Body of pancreas (tissue), 4 donors: ENCODE data around the gene ECEL1. TPM values are rescaled to one million over a fixed set of nuclear protein-coding genes. Genes with fewer than 3 reads are reported as not detected.
"Not testable (repeated sequence)": the region's sequence is repeated elsewhere in the genome, so short reads cannot be mapped to it uniquely, and the experiment has no call there.

Source experiments
- ATAC-seq: fragments of 150-250 bp; one replicate; pipeline ENCODE4 v1.9.1; 2016
- DNase-seq, 4 donors: peaks; one replicate each; pipeline ENCODE4 v3.0.0-alpha.2; 2019
- H3K27ac ChIP-seq, 4 donors: fragments of 200-600 bp; sonication (generic); 1 replicate in 3 of 4; 2 replicates in 1 of 4; pipeline versions ENCODE4 v1.5.1 to v1.6.1; 2016 to 2019; ENCODE audit warnings: mild to moderate bottlenecking in 1 of 4, mixed read lengths in 1 of 4, moderate library complexity in 1 of 4
- H3K27me3 ChIP-seq, 2 donors: fragments of 200-600 bp; sonication (generic); one replicate each; pipeline ENCODE4 v1.6.0; 2016; ENCODE audit warnings: mild to moderate bottlenecking in 1 of 2
- H3K36me3 ChIP-seq, 2 donors: fragments of 200-600 bp; sonication (generic); replicated peaks in 1 of 2; 2 replicates each; pipeline ENCODE4 v1.5.1; 2016; ENCODE audit warnings: low read depth in 2 of 2; ENCODE audit not compliant: insufficient read depth in 1 of 2
- H3K4me1 ChIP-seq: fragments of 200-600 bp; sonication (generic); one replicate; pipeline ENCODE4 v1.6.0; 2016
- H3K4me3 ChIP-seq, 2 donors: fragments of 200-600 bp; sonication (generic); 1 replicate in 1 of 2; 2 replicates in 1 of 2; pipeline ENCODE4 v1.5.1; 2016 to 2019
- H3K9me3 ChIP-seq, 3 donors: fragments of 200-600 bp; sonication (generic); 1 replicate in 2 of 3; 2 replicates in 1 of 3; pipeline ENCODE4 v1.5.1; 2016
- CTCF ChIP-seq, 7 experiments: fragments of 450-650 bp in 4 of 7; fragments of 200-600 bp in 3 of 7; sonication (generic) in 3 of 7; IDR thresholded peaks; one replicate each; pipeline ENCODE4 v1.5.1; 2016 to 2019; ENCODE audit warnings: antibody characterized with exemption in 7 of 7
- POLR2A ChIP-seq, 3 donors: fragments of 450-650 bp; IDR thresholded peaks; one replicate each; pipeline ENCODE4 v1.6.1; 2016; ENCODE audit warnings: antibody characterized with exemption in 3 of 3, mild to moderate bottlenecking in 2 of 3
- WGBS, 2 donors: methylation state at CpG; one replicate each; pipeline ENCODE4 v1.1.5; 2017; 5-methylcytosine and 5-hydroxymethylcytosine counted together
- intact Hi-C: fragments of 100-400 bp; cut with DNase I; formaldehyde crosslinking; loops from one replicate; pipeline ENCODE4 v1.15.1; 2023
- total RNA-seq, 2 donors: library from RNA; depleted of rRNA; stranded (reverse); fragments of >200 nt; gene quantifications; one replicate each; pipeline ENCODE4 v1.1.0, GENCODE V29; 2016

The ECEL1 gene
- total RNA-seq, 2 donors from 2014 or later = 0.26 TPM; not detected in 1

DNA sequence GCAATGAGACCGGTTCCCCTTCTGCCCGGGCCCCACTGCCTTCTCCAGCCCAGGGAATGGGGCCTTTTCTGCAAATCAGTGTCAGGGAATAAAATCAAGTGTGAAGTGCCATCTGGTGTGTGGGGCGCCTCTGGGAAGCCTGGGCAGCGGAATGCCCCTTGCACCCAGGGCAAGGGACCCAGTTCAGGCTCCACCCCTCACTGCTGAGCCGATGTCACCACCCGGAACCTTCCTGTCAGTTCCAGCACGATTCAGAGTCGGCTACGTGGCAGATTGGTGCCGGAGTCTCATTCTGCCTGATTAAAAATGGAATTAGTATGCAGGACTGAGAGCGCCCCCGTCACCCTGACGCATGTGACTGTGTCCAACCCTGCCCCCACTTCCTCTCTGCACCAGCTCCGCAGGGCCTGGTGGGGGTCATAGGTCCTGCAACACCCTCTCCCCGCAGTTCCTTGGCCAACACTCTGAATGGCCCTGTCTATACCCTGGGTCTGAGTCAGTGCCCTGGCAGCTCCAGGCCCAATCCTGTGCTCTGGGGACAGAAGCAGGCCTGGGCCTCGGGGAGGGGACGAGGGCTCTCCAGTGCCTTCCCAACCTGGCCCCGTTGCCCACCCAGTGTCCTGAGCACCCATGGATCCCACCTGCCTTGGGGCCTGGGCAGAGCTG, 39.9 kb downstream of the ECEL1 start:
- no peak overlapping the region for H3K27ac ChIP-seq
- no peak for TF ChIP-seq POLR2A (IDR thresholded peaks at IDR 0.05)
- TF ChIP-seq CTCF (IDR thresholded peaks at IDR 0.05) = no peak
- intact Hi-C loops = loop anchor here (5.0 to 10.0 kb wide), 2 partner anchors 75 to 543 kb away; partner anchors contain the start of gene PRSS56
- H3K4me1 ChIP-seq = peaks cover 4% of the 10 kb centered on the region
- no peak overlapping the region for H3K4me3 ChIP-seq
- H3K9me3 ChIP-seq = no peaks in the 10 kb centered on the region
- H3K36me3 ChIP-seq = no peaks in the 10 kb centered on the region
- 67 to 85% methylated on average over 7 to 18 of the region's 18 CpGs for WGBS, 2 donors
- ATAC-seq = no peak
- no peaks in the 10 kb centered on the region for H3K27me3 ChIP-seq
- no peak for DNase-seq

DNA sequence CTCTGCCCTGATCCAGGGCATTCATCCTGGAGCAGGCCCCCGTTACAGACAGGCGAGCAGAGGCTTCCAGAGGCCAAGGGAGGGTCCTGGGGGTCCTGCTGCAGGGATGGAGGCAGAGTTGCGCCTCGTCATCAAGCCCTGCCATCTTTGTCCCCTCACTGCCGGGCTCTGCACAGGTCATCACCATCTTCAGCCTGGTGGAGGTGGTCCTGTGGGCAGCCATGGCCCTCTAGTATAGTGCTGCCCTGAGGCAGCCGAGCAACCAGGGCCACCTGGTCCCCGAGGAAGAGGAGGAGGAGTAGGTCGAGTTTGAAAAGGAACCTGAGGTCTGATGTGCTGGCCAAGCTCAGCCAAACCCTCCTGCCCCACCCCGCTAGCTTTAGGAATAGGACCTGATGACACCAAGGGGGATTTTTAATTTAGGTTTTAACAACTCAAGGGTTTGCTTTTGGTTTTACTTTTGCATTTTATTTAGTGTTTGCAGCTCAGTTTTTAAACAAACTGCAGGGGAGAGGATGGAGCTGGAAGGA, 40.5 kb downstream of the ECEL1 start:
- DNase-seq (no peak), ATAC-seq (no peak)
- WGBS, 2 donors = 65 to 73% methylated on average over 4 to 9 of the region's 9 CpGs
- TF ChIP-seq POLR2A (IDR thresholded peaks at IDR 0.05) (no peak), CTCF (IDR thresholded peaks at IDR 0.05) (no peak)
- H3K4me1 ChIP-seq = peaks cover 4% of the 10 kb centered on the region
- no peaks in the 10 kb centered on the region for H3K36me3 ChIP-seq
- no peak overlapping the region for H3K27ac ChIP-seq
- no peaks in the 10 kb centered on the region for H3K27me3 ChIP-seq
- intact Hi-C loops = loop anchor here (5.0 to 10.0 kb wide), 2 partner anchors 75 to 542 kb away; partner anchors contain the start of gene PRSS56
- H3K9me3 ChIP-seq = no peaks in the 10 kb centered on the region
- H3K4me3 ChIP-seq = no peak overlapping the region

- not testable (repeated sequence) for H3K27me3 ChIP-seq, H3K9me3 ChIP-seq, H3K4me1 ChIP-seq, ATAC-seq, H3K4me3 ChIP-seq, H3K36me3 ChIP-seq, DNase-seq, H3K27ac ChIP-seq
- intact Hi-C loops = loop anchor here (5.0 to 10.0 kb wide), 2 partner anchors 76 to 542 kb away; partner anchors contain the start of gene PRSS56
- 32 to 50% methylated on average over 2 to 3 of the region's 9 CpGs for WGBS, 2 donors
- TF ChIP-seq CTCF (IDR thresholded peaks at IDR 0.05) = peak in 3 of 7 experiments; percentile 7 to 46 (median 34)
Measured at GRCh38 chr2:232446266-232446777, 41.3 kb downstream of the ECEL1 start.

- not testable (repeated sequence) for H3K9me3 ChIP-seq, H3K4me1 ChIP-seq, H3K4me3 ChIP-seq, ATAC-seq, H3K27me3 ChIP-seq, DNase-seq, H3K36me3 ChIP-seq, H3K27ac ChIP-seq
- intact Hi-C loops = loop anchor here (5.0 to 10.0 kb wide), 2 partner anchors 77 to 541 kb away; partner anchors contain the start of gene PRSS56
- WGBS, 2 donors = 64 to 74% methylated on average over 8 to 16 of the region's 29 CpGs
Measured at GRCh38 chr2:232445149-232445885, 42.3 kb downstream of the ECEL1 start.
